Neuronal stem cell (in vitro differentiated cells): ENCODE data around the gene TMEM132D.

Source experiments
- DNase-seq: peaks from one replicate; pipeline ENCODE4 v3.0.0-alpha.2; 2013; ENCODE audit warnings: low spot score
- H2AFZ ChIP-seq: one replicate; pipeline ENCODE4 v1.6.1; 2013; ENCODE audit warnings: mild to moderate bottlenecking, low read length, inconsistent platforms
- H2AK5ac ChIP-seq: 2 replicates; pipeline ENCODE4 v1.6.1; 2013; ENCODE audit warnings: low read depth, mild to moderate bottlenecking, inconsistent platforms, low read length, moderate library complexity, mixed read lengths
- H2BK120ac ChIP-seq: 2 replicates; pipeline ENCODE4 v1.6.1; 2013; ENCODE audit warnings: low read depth, mild to moderate bottlenecking, inconsistent platforms, low read length, moderate library complexity, mixed read lengths
- H2BK12ac ChIP-seq: one replicate; pipeline ENCODE4 v1.6.1; 2013; ENCODE audit warnings: low read length, inconsistent platforms
- H2BK15ac ChIP-seq: 2 replicates; pipeline ENCODE4 v1.6.1; 2013; ENCODE audit warnings: mild to moderate bottlenecking, low read length, inconsistent platforms, mixed read lengths
- H2BK5ac ChIP-seq: one replicate; pipeline ENCODE4 v1.6.1; 2013; ENCODE audit warnings: inconsistent platforms, mild to moderate bottlenecking, low read length, moderate library complexity
- H3K14ac ChIP-seq: one replicate; pipeline ENCODE4 v1.6.1; 2013; ENCODE audit warnings: low read length, inconsistent platforms
- H3K18ac ChIP-seq: 2 replicates; pipeline ENCODE4 v1.6.1; 2013; ENCODE audit warnings: low read length, inconsistent platforms
- H3K23ac ChIP-seq: 2 replicates; pipeline ENCODE4 v1.6.1; 2013; ENCODE audit warnings: low read depth, mild to moderate bottlenecking, mixed read lengths, low read length, inconsistent platforms; ENCODE audit not compliant: poor library complexity
- H3K27ac ChIP-seq: replicated peaks from 3 replicates; pipeline ENCODE4 v1.5.1; 2013; ENCODE audit warnings: low read length, inconsistent platforms
- H3K27me3 ChIP-seq, 3 experiments: 2 replicates each; pipeline ENCODE4 v1.6.1; 2013; ENCODE audit warnings: low read length in 3 of 3, mild to moderate bottlenecking in 2 of 3, inconsistent platforms in 1 of 3, low read depth in 1 of 3, mixed read lengths in 1 of 3, moderate library complexity in 1 of 3; ENCODE audit not compliant: control insufficient read depth in 3 of 3, insufficient read depth in 3 of 3
- H3K36me3 ChIP-seq, 2 donors: replicated peaks in 1 of 2; 2 replicates each; pipeline ENCODE4 v1.6.1; 2013; ENCODE audit warnings: low read length in 2 of 2; ENCODE audit not compliant: control insufficient read depth in 2 of 2, insufficient read depth in 2 of 2
- H3K4ac ChIP-seq: 2 replicates; pipeline ENCODE4 v1.6.1; 2013; ENCODE audit warnings: inconsistent platforms, mild to moderate bottlenecking, low read length, moderate library complexity
- H3K4me1 ChIP-seq, 2 donors: 1 replicate in 1 of 2; 2 replicates in 1 of 2; pipeline ENCODE4 v1.6.1; 2013; ENCODE audit warnings: low read length in 2 of 2, low read depth in 1 of 2; ENCODE audit not compliant: control insufficient read depth in 2 of 2, insufficient read depth in 1 of 2
- H3K4me2 ChIP-seq: one replicate; pipeline ENCODE4 v1.6.1; 2013; ENCODE audit warnings: mild to moderate bottlenecking, low read length, inconsistent platforms; ENCODE audit not compliant: insufficient read depth, poor library complexity, severe bottlenecking
- H3K4me3 ChIP-seq, 2 donors: 2 replicates each; pipeline ENCODE4 v1.5.1; 2013; ENCODE audit warnings: low read length in 2 of 2, mild to moderate bottlenecking in 2 of 2, inconsistent platforms in 1 of 2, moderate library complexity in 1 of 2
- H3K79me1 ChIP-seq: one replicate; pipeline ENCODE4 v1.6.1; 2013; ENCODE audit warnings: low read depth, mild to moderate bottlenecking, inconsistent platforms, low read length, moderate library complexity
- H3K9ac ChIP-seq: one replicate; pipeline ENCODE4 v1.6.1; 2013; ENCODE audit warnings: mild to moderate bottlenecking, low read depth, low read length, inconsistent platforms; ENCODE audit not compliant: poor library complexity
- H3K9me3 ChIP-seq, 2 donors: replicated peaks in 1 of 2; 2 replicates each; pipeline versions ENCODE3 to v1.6.1; 2013; ENCODE audit warnings: low read length in 2 of 2, mild to moderate bottlenecking in 2 of 2, inconsistent platforms in 1 of 2, low read depth in 1 of 2, mixed read lengths in 1 of 2, moderate library complexity in 1 of 2; ENCODE audit not compliant: control insufficient read depth in 2 of 2, insufficient read depth in 1 of 2
- H4K8ac ChIP-seq: one replicate; pipeline ENCODE4 v1.6.1; 2013; ENCODE audit warnings: low read depth, mild to moderate bottlenecking, inconsistent platforms, low read length, moderate library complexity
- H4K91ac ChIP-seq: one replicate; pipeline ENCODE4 v1.6.1; 2013; ENCODE audit warnings: low read length, low read depth, mild to moderate bottlenecking, inconsistent platforms; ENCODE audit not compliant: poor library complexity
- WGBS, 2 donors: extraction: QIAGEN DNeasy Blood & Tissue Kit; methylation state at CpG; one replicate each; pipeline ENCODE4 v1.1.7; 2013; ENCODE audit warnings: missing lambda C conversion rate in 2 of 2, mixed read lengths in 1 of 2; ENCODE audit not compliant: insufficient read length in 2 of 2, insufficient replicate concordance in 1 of 2; ENCODE audit errors: extremely low coverage in 2 of 2; 5-methylcytosine and 5-hydroxymethylcytosine counted together

The TMEM132D gene

DNA sequence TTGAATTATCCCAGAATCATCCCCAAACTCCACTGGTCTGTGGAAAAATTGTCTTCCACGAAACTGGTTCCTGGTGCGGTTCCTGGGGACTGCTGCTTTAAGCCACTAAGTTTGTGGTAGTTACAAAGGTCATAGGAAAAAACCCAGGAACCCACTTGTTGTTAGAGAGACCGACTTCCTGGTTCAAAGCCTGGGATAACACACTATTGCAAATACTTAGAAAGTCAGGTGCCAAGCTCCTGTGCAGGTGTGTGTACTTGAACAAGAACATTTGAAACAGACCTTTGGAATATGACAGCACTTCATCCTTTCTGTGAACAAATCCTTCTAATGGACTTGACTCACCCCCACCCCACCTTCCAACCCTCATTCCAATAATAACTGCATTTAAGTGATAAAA lies 530.9 kb downstream of the TMEM132D start:
- no peak overlapping the region for H4K91ac ChIP-seq
- no peaks in the 10 kb centered on the region for H3K79me1 ChIP-seq
- no peak overlapping the region for H2BK120ac ChIP-seq
- no peak overlapping the region for H2AK5ac ChIP-seq
- no peaks in the 10 kb centered on the region for H3K36me3 ChIP-seq
- no peak overlapping the region for H3K27ac ChIP-seq
- H2AFZ ChIP-seq = no peak overlapping the region
- no peak overlapping the region for H3K4me3 ChIP-seq
- no peak overlapping the region for H2BK12ac ChIP-seq
- no peaks in the 10 kb centered on the region for H3K27me3 ChIP-seq
- no peak overlapping the region for H3K4ac ChIP-seq
- no peak overlapping the region for H2BK5ac ChIP-seq
- H3K18ac ChIP-seq = no peak overlapping the region
- H3K9ac ChIP-seq = no peak overlapping the region
- H3K4me1 ChIP-seq = no peaks in the 10 kb centered on the region
- no peak overlapping the region for H3K23ac ChIP-seq
- no peak overlapping the region for H3K4me2 ChIP-seq
- no peak for DNase-seq
- H3K9me3 ChIP-seq = peaks cover 0 to 3% of the 10 kb centered on the region in 2 donors
- no peak overlapping the region for H2BK15ac ChIP-seq
- no peak overlapping the region for H3K14ac ChIP-seq
- H4K8ac ChIP-seq = no peak overlapping the region
- no CpG with 5 or more reads among the region's 3 CpGs for WGBS, 2 donors

DNA sequence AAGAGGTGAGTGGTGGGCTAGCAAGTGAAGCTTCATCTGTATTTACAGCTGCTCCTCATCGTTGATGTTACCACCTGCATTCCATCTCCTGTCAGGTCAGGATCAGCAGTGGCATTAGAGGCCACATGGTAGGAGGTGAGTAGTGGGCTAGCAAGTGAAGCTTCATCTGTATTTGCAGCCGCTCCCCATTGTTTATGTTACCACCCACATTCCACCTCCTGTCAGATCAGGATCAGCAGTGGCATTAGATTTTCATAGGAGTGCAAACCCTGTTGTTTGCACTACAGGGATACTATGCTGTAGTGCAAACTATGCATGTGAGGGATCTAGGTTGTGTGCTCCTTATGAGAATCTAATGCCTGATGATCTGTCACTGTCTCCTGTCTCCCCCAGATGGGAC lies 531.5 kb downstream of the TMEM132D start:
- no peak overlapping the region for H2AFZ ChIP-seq
- H3K4me2 ChIP-seq = no peak overlapping the region
- H3K14ac ChIP-seq = no peak overlapping the region
- no peak overlapping the region for H2BK15ac ChIP-seq
- no peaks in the 10 kb centered on the region for H3K79me1 ChIP-seq
- no peak overlapping the region for H3K27ac ChIP-seq
- H3K4me3 ChIP-seq = no peak overlapping the region
- H3K18ac ChIP-seq = no peak overlapping the region
- no peak overlapping the region for H2BK120ac ChIP-seq
- H3K27me3 ChIP-seq = no peaks in the 10 kb centered on the region
- no peak overlapping the region for H4K91ac ChIP-seq
- no peaks in the 10 kb centered on the region for H3K36me3 ChIP-seq
- H3K23ac ChIP-seq = no peak overlapping the region
- no peak overlapping the region for H2BK5ac ChIP-seq
- H2AK5ac ChIP-seq = no peak overlapping the region
- H3K4me1 ChIP-seq = no peaks in the 10 kb centered on the region
- no peak overlapping the region for H2BK12ac ChIP-seq
- DNase-seq = no peak
- H3K9me3 ChIP-seq = peaks cover 0 to 3% of the 10 kb centered on the region in 2 donors
- no CpG with 5 or more reads among the region's 2 CpGs for WGBS, 2 donors
- H3K4ac ChIP-seq = no peak overlapping the region
- H4K8ac ChIP-seq = no peak overlapping the region
- no peak overlapping the region for H3K9ac ChIP-seq

DNA sequence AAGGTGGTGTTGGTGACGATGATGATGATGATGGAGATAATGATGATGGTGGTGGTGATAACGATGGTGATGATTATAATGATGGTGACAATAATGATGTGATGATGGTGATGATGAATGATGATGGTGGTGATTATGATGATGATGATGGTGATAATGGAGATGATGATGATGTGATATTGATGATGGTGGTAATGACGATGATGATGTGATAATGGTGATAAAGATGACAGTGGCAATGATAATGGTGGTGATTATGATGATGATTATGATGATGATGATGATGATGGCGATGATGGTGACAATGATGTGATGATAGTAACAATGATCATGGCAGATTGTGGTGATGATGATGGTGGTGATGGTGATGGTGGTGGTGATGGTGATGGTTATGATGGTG lies 532.6 kb downstream of the TMEM132D start:
- H3K4me1 ChIP-seq = no peaks in the 10 kb centered on the region
- 100% methylated on average over 2 to 3 of the region's 4 CpGs for WGBS, 2 donors
- H3K4ac ChIP-seq = no peak overlapping the region
- H3K9me3 ChIP-seq = peaks cover 0 to 3% of the 10 kb centered on the region in 2 donors
- H4K8ac ChIP-seq = no peak overlapping the region
- no peaks in the 10 kb centered on the region for H3K79me1 ChIP-seq
- H3K9ac ChIP-seq = peak overlapping the region; percentile 81
- H2BK15ac ChIP-seq = no peak overlapping the region
- no peak overlapping the region for H2AFZ ChIP-seq
- no peak overlapping the region for H2AK5ac ChIP-seq
- no peak overlapping the region for H2BK5ac ChIP-seq
- H3K18ac ChIP-seq = no peak overlapping the region
- no peak overlapping the region for H4K91ac ChIP-seq
- no peak overlapping the region for H3K23ac ChIP-seq
- H3K27me3 ChIP-seq = no peaks in the 10 kb centered on the region
- H3K36me3 ChIP-seq = no peaks in the 10 kb centered on the region
- H3K4me3 ChIP-seq = no peak overlapping the region
- no peak overlapping the region for H3K27ac ChIP-seq
- no peak overlapping the region for H3K4me2 ChIP-seq
- H2BK120ac ChIP-seq = no peak overlapping the region
- H2BK12ac ChIP-seq = no peak overlapping the region
- no peak for DNase-seq
- H3K14ac ChIP-seq = no peak overlapping the region

DNA sequence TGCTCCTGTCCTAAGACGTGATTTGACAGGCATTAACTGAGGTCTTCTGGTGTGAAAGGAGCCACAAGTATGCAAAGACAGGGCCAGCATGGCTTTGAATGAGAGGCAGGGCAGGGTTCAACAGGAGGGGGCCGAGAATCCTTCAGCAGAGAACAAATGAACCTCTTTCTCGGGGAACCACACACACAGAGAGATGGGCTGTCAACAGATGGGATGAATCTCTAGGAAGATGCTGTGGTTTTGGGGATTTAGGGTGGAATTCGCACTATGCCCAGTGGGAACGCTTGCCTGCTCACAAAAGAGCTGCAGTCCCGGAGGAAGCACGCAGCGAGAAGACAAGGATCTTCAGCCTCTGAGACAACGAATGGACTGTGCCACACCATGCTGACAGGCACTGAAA lies 537.2 kb downstream of the TMEM132D start:
- peaks cover 0 to 3% of the 10 kb centered on the region in 2 donors for H3K9me3 ChIP-seq
- no peak overlapping the region for H2BK15ac ChIP-seq
- no peak overlapping the region for H2BK120ac ChIP-seq
- no peak overlapping the region for H2BK5ac ChIP-seq
- no peaks in the 10 kb centered on the region for H3K79me1 ChIP-seq
- H3K27ac ChIP-seq = no peak overlapping the region
- no peak overlapping the region for H2AFZ ChIP-seq
- H4K8ac ChIP-seq = no peak overlapping the region
- H3K4me3 ChIP-seq = no peak overlapping the region
- DNase-seq = no peak
- H3K14ac ChIP-seq = no peak overlapping the region
- no peak overlapping the region for H3K18ac ChIP-seq
- H2BK12ac ChIP-seq = no peak overlapping the region
- no CpG with 5 or more reads among the region's 9 CpGs for WGBS, 2 donors
- no peak overlapping the region for H3K4me2 ChIP-seq
- H3K27me3 ChIP-seq = no peaks in the 10 kb centered on the region
- H3K9ac ChIP-seq = no peak overlapping the region
- H3K23ac ChIP-seq = no peak overlapping the region
- H4K91ac ChIP-seq = no peak overlapping the region
- H3K4me1 ChIP-seq = no peaks in the 10 kb centered on the region
- no peak overlapping the region for H2AK5ac ChIP-seq
- no peaks in the 10 kb centered on the region for H3K36me3 ChIP-seq
- H3K4ac ChIP-seq = no peak overlapping the region
